ENCODE results near the gene C11orf86. TPM values are rescaled to one million over a fixed set of nuclear protein-coding genes. Genes with fewer than 3 reads are reported as not detected.
"Not testable (repeated sequence)": the region's sequence is repeated elsewhere in the genome, so short reads cannot be mapped to it uniquely, and the experiment has no call there.

The C11orf86 gene
- not detected for polyA plus RNA-seq (ENCODE audit: insufficient read depth in 1 of 5, insufficient read length in 5 of 5, low replicate concordance in 1 of 5)
- long read RNA-seq, donor 1, result 0 reads
- long read RNA-seq, donor 2, result 0 reads
- long read RNA-seq, donor 3, result 0 reads
- long read RNA-seq, donor 4, result 0 reads
- long read RNA-seq, donor 5, result 0 reads
- long read RNA-seq, donor 6, result 0 reads
- long read RNA-seq, donor 7, result 0 reads
- long read RNA-seq, donor 8, result 0 reads

DNA sequence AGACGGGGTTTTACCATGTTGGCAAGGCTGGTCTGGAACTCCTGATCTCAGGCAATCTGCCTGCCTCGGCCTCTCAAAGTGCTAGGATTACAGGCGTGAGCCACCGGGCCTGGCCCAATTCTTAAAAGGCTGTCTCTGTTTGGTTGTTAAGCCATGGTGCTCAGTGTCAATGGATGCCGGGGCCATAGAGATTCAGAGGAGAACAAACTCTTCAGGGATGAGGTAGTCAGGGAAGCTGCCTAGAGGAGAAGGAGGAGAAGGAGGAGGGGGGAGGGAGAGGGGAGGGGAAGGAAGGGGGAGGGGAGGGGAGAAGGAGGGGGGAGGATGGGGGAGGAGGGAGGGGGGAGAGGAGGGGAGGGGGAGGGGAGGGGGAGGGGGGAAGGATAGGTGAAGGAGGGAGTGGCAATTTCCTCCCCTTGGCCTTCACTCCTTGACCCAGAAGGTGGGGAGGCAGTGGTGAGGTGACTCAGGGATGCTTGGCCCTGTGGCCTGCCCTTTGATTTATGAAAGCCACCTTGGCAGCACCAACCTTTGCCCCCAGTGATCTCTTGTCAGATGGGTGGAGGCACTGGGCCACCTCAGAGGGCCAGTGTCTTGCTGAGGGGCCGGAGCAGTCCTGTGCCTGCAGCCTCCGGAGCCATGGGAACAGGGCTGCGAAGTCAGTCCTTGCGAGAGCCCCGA, at the start of gene C11orf86:
C11orf86 (plus strand) TSS at position 581 of the 681 bp plus-strand sequence; CDS start at position 640, 59 bp downstream.
- no peak for DNase-seq

- DNase-seq, result no peak
These were observed 45.4 kb upstream of the C11orf86 start for GRCh38 chr11:66929753-66930152.

- DNase-seq, result no peak
These were observed 42.6 kb upstream of the C11orf86 start for GRCh38 chr11:66932543-66932942.

- DNase-seq, result no peak
These were observed 41.6 kb upstream of the C11orf86 start for GRCh38 chr11:66933531-66933930.

GRCh38 chr11:66934950-66935779, 39.9 kb upstream of the C11orf86 start:
- DNase-seq, result no peak

DNA sequence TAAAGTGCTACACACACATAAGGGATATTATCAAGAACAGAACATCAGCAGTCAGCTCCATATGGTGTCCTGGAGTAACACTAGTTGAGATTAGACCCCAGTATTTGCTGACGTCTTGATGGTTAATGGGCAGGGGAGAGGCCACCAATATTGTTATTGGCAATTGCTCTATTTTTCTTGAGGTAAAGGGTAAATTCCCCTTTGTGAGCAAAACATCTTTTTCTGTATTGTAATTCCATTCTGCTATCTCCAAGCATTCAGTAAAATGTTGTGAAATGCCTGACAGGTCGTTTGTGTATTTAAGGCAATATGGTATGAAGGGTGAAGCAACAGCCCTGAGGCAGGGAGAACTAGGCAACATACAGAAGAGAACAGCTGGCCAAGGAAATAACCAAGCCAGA, 38.8 kb upstream of the C11orf86 start:
- DNase-seq, result no peak

DNA sequence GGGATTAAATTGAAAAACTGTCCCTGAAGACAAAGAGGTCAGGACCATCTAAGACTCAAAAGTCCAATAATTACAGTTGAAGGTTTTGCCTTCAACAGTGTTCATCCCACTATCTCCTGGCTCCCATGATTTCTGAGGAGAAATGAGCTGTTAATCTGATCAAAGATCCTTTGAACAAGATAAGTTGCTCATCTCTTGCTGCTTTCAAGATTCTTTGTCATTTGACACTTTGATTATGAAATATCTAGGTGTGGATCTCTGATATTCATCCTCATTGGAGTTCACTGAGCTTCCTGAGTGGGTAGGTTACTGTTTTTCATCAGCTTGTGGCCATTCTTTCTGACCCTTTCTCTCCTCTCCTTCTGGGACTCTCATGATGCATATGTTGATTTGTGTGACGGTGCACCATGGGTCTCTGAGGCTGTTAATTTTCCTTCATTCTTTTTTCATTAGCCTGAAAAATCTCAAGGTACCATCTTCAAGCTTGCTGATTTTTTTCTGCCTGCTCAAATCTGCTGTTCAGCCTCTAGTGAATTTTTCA, 37.8 kb upstream of the C11orf86 start:
- DNase-seq, result no peak

DNA sequence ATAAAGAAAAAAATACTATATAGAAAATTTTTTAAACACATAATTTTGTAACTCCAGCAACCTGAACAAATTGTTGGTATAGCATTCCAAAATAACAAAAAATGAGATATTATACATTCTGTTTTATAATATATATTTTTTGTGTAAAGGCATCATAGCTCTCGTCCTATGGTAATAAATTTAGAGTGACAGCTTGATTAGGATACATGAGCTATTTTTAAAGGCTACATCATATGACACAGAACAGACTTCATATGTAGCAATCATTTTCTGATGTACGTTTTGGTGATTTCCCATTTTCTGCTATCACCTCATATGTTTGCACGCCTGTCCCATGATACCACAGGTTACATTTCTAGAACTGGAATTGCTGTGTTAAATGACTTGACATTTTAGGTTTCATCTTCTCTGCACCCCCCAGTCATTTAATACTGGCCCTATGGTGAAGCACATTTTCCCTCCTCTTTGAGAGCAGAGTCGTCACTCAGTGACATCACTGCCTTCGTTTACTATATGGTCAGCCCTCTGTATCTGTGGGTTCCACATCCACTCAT, 36.4 kb upstream of the C11orf86 start:
- no peak for DNase-seq

GRCh38 chr11:66950112-66950535, 25.0 kb upstream of the C11orf86 start:
- no peak for DNase-seq

- DNase-seq, result no peak
These were observed 24.0 kb upstream of the C11orf86 start for GRCh38 chr11:66951135-66951534.

DNA sequence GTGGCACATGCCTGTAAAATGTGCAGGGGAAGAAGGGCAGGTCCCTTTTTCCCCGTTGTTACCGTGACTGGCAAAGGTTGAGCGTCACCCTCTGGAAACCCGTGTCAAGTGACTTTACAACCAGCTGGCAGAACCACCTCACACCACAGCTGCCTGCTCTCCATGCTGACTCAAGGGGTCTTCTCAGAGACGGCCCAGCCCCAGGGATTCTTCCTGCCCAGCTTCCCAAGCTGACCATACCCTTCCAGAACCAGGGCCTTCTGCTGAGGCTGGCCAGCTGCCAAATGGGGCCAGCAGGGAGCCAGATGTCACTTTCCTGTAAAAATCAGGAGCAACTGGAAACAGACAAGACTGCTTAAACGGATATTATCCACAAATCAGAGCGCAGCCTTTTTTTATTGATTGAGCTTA, 23.2 kb upstream of the C11orf86 start:
- no peak for DNase-seq

GRCh38 chr11:66953081-66953833, 21.8 kb upstream of the C11orf86 start:
- DNase-seq, result no peak

DNA sequence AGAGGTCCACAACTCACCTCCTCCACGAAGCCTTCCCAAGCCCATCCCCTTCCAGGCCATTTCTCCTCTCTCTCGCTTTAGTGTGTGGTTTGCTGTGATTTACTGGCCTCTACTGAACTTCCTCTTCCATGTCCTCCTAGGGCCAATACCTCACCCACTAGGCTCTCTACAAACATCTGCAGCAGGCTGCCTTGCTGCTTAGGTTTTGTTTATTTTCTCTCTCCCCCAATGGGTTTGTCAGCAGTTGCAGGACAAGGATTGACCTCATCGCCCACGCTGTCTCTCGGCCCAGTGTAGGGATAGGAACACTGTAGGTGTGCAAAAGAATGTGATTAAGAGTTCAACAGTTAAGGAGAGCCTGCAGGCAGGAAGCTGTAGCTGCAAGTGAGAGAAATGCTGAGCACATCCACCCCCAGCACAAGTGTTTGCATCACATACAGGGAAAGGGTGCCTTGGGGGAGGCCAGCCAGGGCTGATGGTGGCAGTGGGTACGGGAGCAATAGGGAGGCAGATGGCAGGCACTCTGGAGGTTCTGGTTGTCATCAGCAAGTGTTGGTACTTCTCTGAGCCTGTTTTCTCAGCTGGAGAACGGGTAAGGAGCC, 18.3 kb upstream of the C11orf86 start:
- DNase-seq, result no peak

DNA sequence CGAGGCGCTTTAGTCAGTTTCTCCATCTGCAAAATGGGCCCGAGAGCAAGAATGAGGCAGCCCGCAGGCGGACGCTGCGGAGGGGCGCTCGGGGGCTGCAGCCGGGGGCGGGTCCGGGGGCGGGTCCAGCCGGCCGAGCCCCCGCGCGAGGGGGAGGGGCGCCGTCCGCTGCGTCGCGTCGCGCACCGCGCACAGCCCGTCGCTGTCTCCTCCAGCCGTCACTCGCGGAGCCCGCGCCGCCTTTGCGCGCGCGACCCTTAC, 17.2 kb upstream of the C11orf86 start:
- no peak for DNase-seq

GRCh38 chr11:66958232-66958955, 16.7 kb upstream of the C11orf86 start, which contains the start of gene PC:
TSS of gene PC (minus strand) at chr11:66958383. CDS start at chr11:66872159, 86,224 bp downstream.
- DNase-seq, result peak; percentile 99

DNA sequence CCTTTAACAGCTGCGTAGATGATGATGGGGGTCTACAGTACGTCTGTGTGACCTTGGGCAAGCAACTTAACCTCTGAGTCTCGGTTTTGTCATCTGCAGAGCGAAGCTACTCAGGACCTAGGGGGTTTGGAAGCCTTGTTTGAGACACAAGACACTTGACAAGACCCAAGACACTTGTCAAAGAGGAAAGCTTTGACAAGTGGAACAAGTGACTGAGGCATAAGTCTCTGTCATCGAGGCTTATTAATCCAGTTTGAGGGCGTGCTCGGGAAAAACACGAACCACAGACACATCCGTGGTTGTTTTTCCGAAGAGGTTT, 16.2 kb upstream of the C11orf86 start:
- DNase-seq, result no peak

DNA sequence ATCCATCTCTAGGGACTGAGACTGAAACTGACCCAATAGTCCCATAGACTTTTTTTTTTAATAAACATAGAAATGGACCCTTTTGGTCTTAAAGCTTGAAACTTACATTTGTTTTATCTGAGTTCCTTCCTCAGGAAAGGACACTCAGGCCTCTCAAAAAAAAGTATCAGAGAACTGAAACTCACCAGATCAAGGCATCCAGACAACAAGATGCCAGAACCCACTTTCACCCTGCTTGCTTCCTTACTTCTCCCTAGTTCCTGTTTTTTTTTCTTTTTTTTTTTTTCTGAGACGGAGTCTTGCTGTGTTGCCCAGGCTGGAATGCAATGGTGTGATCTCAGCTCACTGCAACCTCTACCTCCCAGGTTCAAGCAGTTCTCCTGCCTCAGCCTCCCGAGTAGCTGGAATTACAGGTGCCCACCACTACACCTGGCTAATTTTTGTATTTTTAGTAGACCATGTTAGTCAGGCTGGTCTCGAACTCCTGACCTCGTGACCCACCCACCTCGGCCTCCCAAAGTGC, 13.4 kb upstream of the C11orf86 start:
- not testable (repeated sequence) for DNase-seq

- no peak for DNase-seq
These were observed 12.9 kb upstream of the C11orf86 start for GRCh38 chr11:66962247-66962646.

GRCh38 chr11:66962801-66963200, 12.3 kb upstream of the C11orf86 start:
- no peak for DNase-seq

DNA sequence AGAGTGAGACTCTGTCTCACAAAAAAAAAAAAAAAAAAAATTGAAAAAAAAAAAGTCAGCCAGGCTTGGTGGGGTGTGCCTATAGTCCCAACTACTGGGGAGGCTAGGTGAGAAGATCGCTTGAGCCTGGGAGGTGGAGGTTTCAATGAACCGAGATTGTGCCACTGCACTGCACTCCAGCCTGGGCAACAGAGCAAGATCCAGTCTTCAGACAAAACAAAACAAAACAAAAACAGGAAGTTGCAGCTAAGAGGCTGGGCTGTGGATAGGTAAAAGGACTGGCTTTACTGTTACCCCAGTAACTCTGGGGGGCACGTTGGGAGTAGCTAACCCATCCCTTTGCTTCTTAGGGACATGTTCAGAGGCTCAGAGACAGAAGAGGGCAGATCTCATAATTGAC, 10.6 kb upstream of the C11orf86 start:
- no peak for DNase-seq

All from right lung (tissue), 10 donors.